Mesodermal cell (in vitro differentiated cells): Measurements from ENCODE around the gene STARD3.
"Not testable (repeated sequence)": the region's sequence is repeated elsewhere in the genome, so short reads cannot be mapped to it uniquely, and the experiment has no call there.

Experiments
- H3K27ac ChIP-seq: 2 replicates; pipeline ENCODE4 v1.7.0; 2013; ENCODE audit warnings: mild to moderate bottlenecking, low read depth, low read length, moderate library complexity; ENCODE audit not compliant: severe bottlenecking
- H3K36me3 ChIP-seq: 2 replicates; pipeline ENCODE4 v1.7.1; 2013; ENCODE audit warnings: mild to moderate bottlenecking, low read length, moderate library complexity; ENCODE audit not compliant: control insufficient read depth, insufficient read depth
- H3K4me1 ChIP-seq: one replicate; pipeline ENCODE4 v1.7.1; 2013; ENCODE audit warnings: mild to moderate bottlenecking, low read length; ENCODE audit not compliant: insufficient read depth, control insufficient read depth, poor library complexity, severe bottlenecking
- H3K4me3 ChIP-seq: 2 replicates; pipeline ENCODE4 v1.7.0; 2013; ENCODE audit warnings: low read length, control low read depth, mild to moderate bottlenecking; ENCODE audit not compliant: insufficient read depth, poor library complexity, severe bottlenecking; ENCODE audit errors: extremely low read depth
- H3K9me3 ChIP-seq: 2 replicates; pipeline ENCODE4 v1.7.1; 2013; ENCODE audit warnings: mild to moderate bottlenecking, low read length, moderate library complexity; ENCODE audit not compliant: control insufficient read depth
- WGBS, 2 experiments: methylation state at CpG; one replicate each; pipeline ENCODE4 v1.1.5; 2013; ENCODE audit warnings: missing lambda C conversion rate in 2 of 2; ENCODE audit not compliant: insufficient coverage in 2 of 2; 5-methylcytosine and 5-hydroxymethylcytosine counted together

The STARD3 gene

GRCh38 chr17:39702901-39703893 lies 66.3 kb downstream of the STARD3 start:
- no peak overlapping the region for H3K4me3 ChIP-seq
- H3K27ac ChIP-seq, result no peak overlapping the region
- no peaks in the 10 kb centered on the region for H3K9me3 ChIP-seq
- 79 to 83% methylated on average over 4 to 9 of the region's 12 CpGs for WGBS, 2 experiments
- H3K4me1 ChIP-seq, result peaks cover 14% of the 10 kb centered on the region
- peaks cover 18% of the 10 kb centered on the region for H3K36me3 ChIP-seq

GRCh38 chr17:39703913-39704312 lies 67.0 kb downstream of the STARD3 start:
- Histone ChIP-seq H3K4me1 (peaks cover 14% of the 10 kb centered on the region), H3K36me3 (peaks cover 25% of the 10 kb centered on the region), H3K27ac (no peak overlapping the region), H3K4me3 (no peak overlapping the region), H3K9me3 (no peaks in the 10 kb centered on the region)
- 97 to 100% methylated on average over 2 to 4 of the region's 5 CpGs for WGBS, 2 experiments

GRCh38 chr17:39704821-39705551 lies 68.0 kb downstream of the STARD3 start:
- H3K27ac ChIP-seq, result no peak overlapping the region
- H3K4me1 ChIP-seq, result peaks cover 8% of the 10 kb centered on the region
- no peaks in the 10 kb centered on the region for H3K9me3 ChIP-seq
- H3K4me3 ChIP-seq, result no peak overlapping the region
- 70 to 74% methylated on average over 8 to 11 of the region's 11 CpGs for WGBS, 2 experiments
- peaks cover 36% of the 10 kb centered on the region for H3K36me3 ChIP-seq

GRCh38 chr17:39705786-39706348 lies 68.9 kb downstream of the STARD3 start:
- Histone ChIP-seq H3K4me3 (no peak overlapping the region), H3K27ac (no peak overlapping the region), H3K9me3 (no peaks in the 10 kb centered on the region), H3K4me1 (peaks cover 8% of the 10 kb centered on the region), H3K36me3 (peaks cover 44% of the 10 kb centered on the region)
- 91 to 97% methylated on average over 12 of the region's 12 CpGs for WGBS, 2 experiments

DNA sequence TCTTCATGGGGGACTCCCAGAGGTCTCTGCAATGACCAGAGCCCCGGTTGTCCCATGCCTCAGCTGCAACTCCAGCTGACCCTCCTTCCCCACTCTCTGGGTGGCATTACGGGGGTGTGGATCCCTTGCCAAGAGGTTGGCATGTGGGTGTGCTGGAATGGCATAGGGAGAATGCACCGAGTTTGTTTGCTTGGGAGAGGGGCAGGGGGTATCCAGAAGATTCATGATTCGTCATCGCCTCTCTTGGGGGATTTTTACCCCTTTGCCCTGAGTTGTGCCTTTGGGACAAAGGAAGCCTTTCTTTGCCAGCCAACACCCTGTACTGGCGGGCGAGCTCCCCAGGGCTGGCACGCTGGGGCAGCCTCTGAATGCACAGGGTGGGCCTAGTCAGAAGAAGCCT lies 69.4 kb downstream of the STARD3 start:
- Histone ChIP-seq H3K4me1 (peaks cover 3% of the 10 kb centered on the region), H3K27ac (no peak overlapping the region), H3K4me3 (no peak overlapping the region), H3K9me3 (no peaks in the 10 kb centered on the region), H3K36me3 (peaks cover 46% of the 10 kb centered on the region)
- WGBS, 2 experiments, result 93 to 96% methylated on average over 3 to 4 of the region's 8 CpGs

DNA sequence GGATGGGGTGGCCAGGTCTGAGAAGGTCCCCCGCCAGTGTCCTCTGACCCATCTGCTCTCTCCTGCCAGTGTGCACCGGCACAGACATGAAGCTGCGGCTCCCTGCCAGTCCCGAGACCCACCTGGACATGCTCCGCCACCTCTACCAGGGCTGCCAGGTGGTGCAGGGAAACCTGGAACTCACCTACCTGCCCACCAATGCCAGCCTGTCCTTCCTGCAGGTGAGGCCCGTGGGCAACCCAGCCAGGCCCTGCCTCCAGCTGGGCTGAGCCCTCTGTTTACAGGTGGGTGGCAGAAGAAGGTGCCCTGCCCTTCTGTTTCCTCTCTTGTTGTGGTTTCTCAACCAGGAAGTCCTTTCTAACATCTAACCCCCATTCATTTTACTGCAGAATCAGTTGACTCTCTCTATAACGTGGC lies 70.0 kb downstream of the STARD3 start:
- Histone ChIP-seq H3K4me3 (no peak overlapping the region), H3K4me1 (no peaks in the 10 kb centered on the region), H3K9me3 (no peaks in the 10 kb centered on the region), H3K27ac (no peak overlapping the region), H3K36me3 (peaks cover 50% of the 10 kb centered on the region)
- WGBS, 2 experiments, result 92 to 97% methylated on average over 6 to 7 of the region's 7 CpGs

- peaks cover 60% of the 10 kb centered on the region for H3K36me3 ChIP-seq
- 93 to 94% methylated on average over 12 of the region's 14 CpGs for WGBS, 2 experiments
These were observed 72.5 kb downstream of the STARD3 start for GRCh38 chr17:39709319-39709997.

DNA sequence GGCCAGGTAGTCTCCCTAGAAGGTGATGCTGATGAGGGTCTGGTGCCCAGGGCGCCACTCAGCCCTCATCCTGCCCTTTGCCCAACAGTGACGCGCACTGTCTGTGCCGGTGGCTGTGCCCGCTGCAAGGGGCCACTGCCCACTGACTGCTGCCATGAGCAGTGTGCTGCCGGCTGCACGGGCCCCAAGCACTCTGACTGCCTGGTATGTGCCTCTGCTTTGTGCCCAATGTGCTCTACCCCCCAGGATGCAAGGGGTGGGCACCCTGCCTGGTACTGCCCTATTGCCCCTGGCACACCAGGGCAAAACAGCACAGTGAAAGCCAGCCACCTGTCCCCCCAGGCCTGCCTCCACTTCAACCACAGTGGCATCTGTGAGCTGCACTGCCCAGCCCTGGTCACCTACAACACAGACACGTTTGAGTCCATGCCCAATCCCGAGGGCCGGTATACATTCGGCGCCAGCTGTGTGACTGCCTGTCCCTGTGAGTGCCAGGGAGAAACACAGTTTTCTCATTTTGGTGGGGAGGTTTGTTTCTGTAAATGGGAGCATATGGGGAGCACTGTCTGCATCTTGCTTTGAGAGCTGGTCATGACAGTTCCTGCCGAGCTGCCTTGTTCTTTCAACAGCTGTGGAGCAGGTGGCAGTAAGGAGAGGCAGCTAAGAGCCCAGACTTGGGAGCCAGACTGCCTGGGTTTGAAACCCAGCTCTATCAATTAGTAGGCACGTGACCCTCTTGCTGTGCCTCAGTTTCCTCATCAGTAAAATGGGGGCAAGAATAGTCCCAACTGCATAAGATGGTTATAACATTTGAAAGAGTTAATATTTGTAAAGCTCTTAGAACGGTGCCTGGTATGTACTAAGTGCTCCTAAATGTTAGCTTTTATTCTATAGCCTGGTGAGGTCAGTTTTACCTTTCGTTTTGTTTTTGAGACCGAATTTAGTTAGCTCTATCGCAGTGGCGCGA lies 73.3 kb downstream of the STARD3 start:
- Histone ChIP-seq H3K36me3 (peaks cover 68% of the 10 kb centered on the region), H3K9me3 (no peaks in the 10 kb centered on the region), H3K4me1 (no peaks in the 10 kb centered on the region), H3K4me3 (no peak overlapping the region), H3K27ac (no peak overlapping the region)
- 97% methylated on average over 17 to 20 of the region's 20 CpGs for WGBS, 2 experiments

More at GRCh38 chr17:39709319-39709997, 72.5 kb downstream of the STARD3 start:
- no peaks in the 10 kb centered on the region for H3K9me3 ChIP-seq
- H3K4me1 ChIP-seq, result no peaks in the 10 kb centered on the region
- no peak overlapping the region for H3K27ac ChIP-seq
- no peak overlapping the region for H3K4me3 ChIP-seq

DNA sequence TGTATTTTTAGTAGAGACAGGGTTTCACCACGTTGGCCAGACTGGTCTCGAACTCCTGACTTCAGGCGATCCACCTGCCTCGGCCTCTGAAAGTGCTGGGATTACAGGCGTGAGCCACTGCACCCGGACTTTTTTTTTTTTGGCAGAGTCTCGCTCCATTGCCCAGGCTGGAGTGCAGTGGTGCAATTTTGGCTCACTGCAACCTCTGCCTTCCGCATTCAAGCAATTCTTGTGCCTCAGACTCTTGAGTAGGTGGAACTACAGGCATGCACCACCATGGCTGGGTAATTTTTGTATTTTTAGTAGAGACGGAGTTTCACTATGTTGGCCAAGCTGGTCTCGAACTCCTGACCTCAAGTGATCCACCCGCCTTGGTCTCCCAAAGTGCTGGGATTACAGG lies 74.1 kb downstream of the STARD3 start:
- H3K27ac ChIP-seq, H3K4me3 ChIP-seq, H3K4me1 ChIP-seq, H3K9me3 ChIP-seq: not testable (repeated sequence)
- 90% methylated on average over 11 of the region's 11 CpGs for whole genome bisulfite sequencing, 2 experiments
- H3K36me3 ChIP-seq, result peaks cover 72% of the 10 kb centered on the region
